B cell (primary cell): ENCODE data around the gene MLLT3. TPM values are rescaled to one million over a fixed set of nuclear protein-coding genes. Genes with fewer than 3 reads are reported as not detected.

Experiments
- ATAC-seq: fragments of 200-7000 bp; cut with Tn5 transposase; one replicate; pipeline ENCODE4 v1.10.0; 2021; ENCODE audit warnings: low read depth, mild to moderate bottlenecking, moderate number of reproducible peaks, moderate library complexity
- CTCF ChIA-PET: fragments of 350-600 bp; sonication (Branson Sonifier 250); formaldehyde crosslinking; loops from one replicate; lab custom pipeline; 2021; ENCODE audit warnings: antibody characterized with exemption, inconsistent platforms; lab: Charles Lee
- POLR2A ChIA-PET: fragments of 350-600 bp; sonication (Branson Sonifier 250); formaldehyde crosslinking; loops from one replicate; lab custom pipeline; 2021; ENCODE audit warnings: antibody characterized with exemption; lab: Charles Lee
- DNase-seq: peaks from one replicate; pipeline ENCODE4 v3.0.0; 2013
- H2AFZ ChIP-seq: 2 replicates; pipeline ENCODE4 v1.6.1; 2012; ENCODE audit warnings: mild to moderate bottlenecking, low read depth, low read length; ENCODE audit not compliant: insufficient read depth, poor library complexity, severe bottlenecking
- H3K27ac ChIP-seq, 2 donors: 1 replicate in 1 of 2; 2 replicates in 1 of 2; pipeline ENCODE4 v1.5.1; 2012 to 2013; ENCODE audit warnings: low read length in 2 of 2, mild to moderate bottlenecking in 2 of 2, moderate library complexity in 1 of 2
- H3K27me3 ChIP-seq, 4 experiments: fragments of 200-600 bp in 1 of 4; sonication (generic) in 1 of 4; replicated peaks in 1 of 4; 1 replicate in 2 of 4; 2 replicates in 2 of 4; pipeline versions ENCODE4 v1.6.1 to v1.7.0; 2013 to 2016; ENCODE audit warnings: low read length in 3 of 4, mild to moderate bottlenecking in 2 of 4, mixed read lengths in 1 of 4, moderate library complexity in 1 of 4; ENCODE audit not compliant: insufficient read depth in 4 of 4, control insufficient read depth in 3 of 4; ENCODE audit errors: control extremely low read depth in 1 of 4
- H3K36me3 ChIP-seq, 2 experiments: replicated peaks in 1 of 2; 1 replicate in 1 of 2; 2 replicates in 1 of 2; pipeline versions ENCODE4 v1.6.1 to v1.7.1; 2013; ENCODE audit warnings: low read length in 1 of 2; ENCODE audit not compliant: insufficient read depth in 2 of 2, control insufficient read depth in 1 of 2; ENCODE audit errors: control extremely low read depth in 1 of 2, extremely low read depth in 1 of 2
- H3K4me1 ChIP-seq, 2 donors: fragments of 200-600 bp in 1 of 2; sonication (generic) in 1 of 2; 1 replicate in 1 of 2; 2 replicates in 1 of 2; pipeline versions ENCODE4 v1.5.1 to v1.6.1; 2013 to 2017; ENCODE audit warnings: low read length in 2 of 2; ENCODE audit not compliant: control insufficient read depth in 2 of 2, insufficient read depth in 2 of 2
- H3K4me2 ChIP-seq: replicated peaks from 2 replicates; pipeline ENCODE3; 2012; ENCODE audit warnings: mild to moderate bottlenecking, low read depth, low read length; ENCODE audit not compliant: poor library complexity, severe bottlenecking
- H3K4me3 ChIP-seq, 5 experiments: fragments of 200-600 bp in 1 of 5; sonication (generic) in 1 of 5; 1 replicate in 3 of 5; 2 replicates in 2 of 5; pipeline versions ENCODE4 v1.5.1 to v1.7.0; 2011 to 2016; ENCODE audit warnings: low read length in 4 of 5, mild to moderate bottlenecking in 4 of 5, low read depth in 2 of 5, control low read depth in 1 of 5, moderate library complexity in 1 of 5; ENCODE audit not compliant: insufficient read depth in 1 of 5; ENCODE audit errors: control extremely low read depth in 1 of 5, extremely low read depth in 1 of 5
- H3K79me2 ChIP-seq: fragments of 200-600 bp; sonication (generic); one replicate; pipeline ENCODE4 v1.6.0; 2016; ENCODE audit warnings: low read length; ENCODE audit not compliant: control insufficient read depth, insufficient read depth
- H3K9ac ChIP-seq: fragments of 200-600 bp; sonication (generic); 2 replicates; pipeline ENCODE4 v1.6.1; 2017; ENCODE audit warnings: mild to moderate bottlenecking, low read length, moderate library complexity
- H3K9me3 ChIP-seq, 3 donors: one replicate each; pipeline versions ENCODE4 v1.6.1 to v1.7.1; 2013; ENCODE audit warnings: low read length in 2 of 3; ENCODE audit not compliant: control insufficient read depth in 2 of 3, insufficient read depth in 1 of 3; ENCODE audit errors: control extremely low read depth in 1 of 3
- H4K20me1 ChIP-seq: 2 replicates; pipeline ENCODE4 v1.6.0; 2012; ENCODE audit warnings: mild to moderate bottlenecking, low read length; ENCODE audit not compliant: insufficient read depth, control insufficient read depth, poor library complexity, severe bottlenecking
- H3K27ac Mint-ChIP-seq: one replicate; pipeline ENCODE4 v1.8.0; 2021; ENCODE audit warnings: mixed read lengths
- H3K27me3 Mint-ChIP-seq: one replicate; pipeline ENCODE4 v1.8.0; 2021; ENCODE audit warnings: mixed read lengths
- H3K4me1 Mint-ChIP-seq: one replicate; pipeline ENCODE4 v1.8.0; 2021; ENCODE audit warnings: mixed read lengths
- H3K4me3 Mint-ChIP-seq: one replicate; pipeline ENCODE4 v1.8.0; 2021; ENCODE audit warnings: mixed read lengths
- H3K9me3 Mint-ChIP-seq: one replicate; pipeline ENCODE4 v1.8.0; 2022; ENCODE audit warnings: mixed read lengths; ENCODE audit not compliant: insufficient read depth
- CTCF ChIP-seq: fragments of 200-600 bp; IDR thresholded peaks from one replicate; pipeline ENCODE4 v1.8.0; 2022; ENCODE audit warnings: antibody characterized with exemption, mild to moderate bottlenecking
- EZH2 ChIP-seq: IDR thresholded peaks from 2 replicates; pipeline ENCODE4 v1.6.1; 2012; ENCODE audit warnings: borderline replicate concordance, low read depth, mild to moderate bottlenecking, moderate library complexity, low read length; ENCODE audit not compliant: insufficient read depth, poor library complexity, severe bottlenecking
- WGBS: methylation state at CpG from one replicate; pipeline ENCODE4 v1.1.5; 2013; ENCODE audit warnings: missing lambda C conversion rate; ENCODE audit not compliant: insufficient coverage; 5-methylcytosine and 5-hydroxymethylcytosine counted together
- intact Hi-C: fragments of 100-400 bp; cut with micrococcal nuclease; formaldehyde crosslinking; loops from one replicate; pipeline ENCODE4 v1.10.0; 2022
- polyA plus RNA-seq: library from polyadenylated mRNA; depleted of rRNA; stranded (reverse); fragments of >200 nt; gene quantifications from 2 replicates; pipeline ENCODE4 v1.2.3, GENCODE V29; 2012
- total RNA-seq, 2 donors: library from RNA; stranded (reverse); fragments of 120-200 nt in 1 of 2; gene quantifications; 1 replicate in 1 of 2; 2 replicates in 1 of 2; pipeline versions ENCODE4 v1.2.3 to v1.2.4, GENCODE V29; 2013 to 2022

The MLLT3 gene
- total and polyA plus RNA-seq, 2 donors (not counting 1 experiment from before 2014, with no cell fraction given) = 3.4 to 3.6 TPM

GRCh38 chr9:20670395-20670794, 48.1 kb upstream of the MLLT3 start:
- intact Hi-C loops = no loop called here
- Histone ChIP-seq H3K9me3 (no peaks in the 10 kb centered on the region), H4K20me1 (no peaks in the 10 kb centered on the region), H3K79me2 (no peaks in the 10 kb centered on the region), H3K36me3 (no peaks in the 10 kb centered on the region), H3K4me1 (no peaks in the 10 kb centered on the region), H3K9ac (no peak overlapping the region), H3K4me3 (no peak overlapping the region), H3K4me2 (no peak overlapping the region), H2AFZ (no peak overlapping the region), H3K27me3 (no peaks in the 10 kb centered on the region), H3K27ac (no peak overlapping the region)
- CTCF ChIA-PET = no interaction called here
- DNase-seq = no peak
- 100% methylated on average over 1 of the region's 6 CpGs for WGBS
- Mint-ChIP-seq H3K4me1 (no peaks in the 10 kb centered on the region), H3K27me3 (peaks cover 12% of the 10 kb centered on the region), H3K4me3 (no peak overlapping the region), H3K9me3 (no peaks in the 10 kb centered on the region), H3K27ac (no peak overlapping the region)
- ATAC-seq = no peak
- TF ChIP-seq CTCF (no peak), EZH2 (no peak)
- POLR2A ChIA-PET = no interaction called here

- H3K27ac ChIP-seq = no peak overlapping the region
- DNase-seq (no peak), ATAC-seq (no peak)
- no peak overlapping the region for H3K4me2 ChIP-seq
- no peak overlapping the region for H2AFZ ChIP-seq
- Mint-ChIP-seq H3K27me3 (peaks cover 24% of the 10 kb centered on the region), H3K9me3 (no peaks in the 10 kb centered on the region), H3K4me1 (no peaks in the 10 kb centered on the region), H3K4me3 (no peak overlapping the region), H3K27ac (no peak overlapping the region)
- H3K4me1 ChIP-seq = peaks cover 0 to 8% of the 10 kb centered on the region in 2 donors
- TF ChIP-seq EZH2 (no peak), CTCF (no peak)
- no peak overlapping the region for H3K9ac ChIP-seq
- H3K36me3 ChIP-seq = peaks cover 0 to 1% of the 10 kb centered on the region in 2 experiments
- H3K27me3 ChIP-seq = peaks cover 0 to 4% (median 0%) of the 10 kb centered on the region in 4 experiments
- no CpG with 5 or more reads among the region's 3 CpGs for WGBS
- POLR2A ChIA-PET = no interaction called here
- H4K20me1 ChIP-seq = peaks cover 4% of the 10 kb centered on the region
- peaks cover under 1% of the 10 kb centered on the region for H3K79me2 ChIP-seq
- intact Hi-C loops = no loop called here
- H3K4me3 ChIP-seq = no peak overlapping the region
- CTCF ChIA-PET = interaction anchor here (0.7 kb wide), 1 partner anchor 14 kb away, joined by 3 read pairs; no protein-coding TSS in a partner anchor
- H3K9me3 ChIP-seq = no peaks in the 10 kb centered on the region
Observed at GRCh38 chr9:20664501-20664900, 42.2 kb upstream of the MLLT3 start.
